ENCODE data around the gene C22orf15.

- TF ChIP-seq CTCF (conservative IDR thresholded peaks at IDR 0.05; ENCODE audit: low read length) (no peak), EZH2phosphoT487 (IDR thresholded peaks at IDR 0.05; ENCODE audit: borderline replicate concordance, low read depth, low read length) (no peak)
Measured at GRCh38 chr22:23782703-23783102, 19.9 kb downstream of the C22orf15 start.
